GM12878 (cell line): ENCODE measurements around the gene OTOF. TPM values are rescaled to one million over a fixed set of nuclear protein-coding genes. Genes with fewer than 3 reads are reported as not detected.

ENCODE experiments used
- ATAC-seq: fragments of 200-7000 bp; cut with Tn5 transposase; 3 replicates; pipeline ENCODE4 v1.9.1; 2020; ENCODE audit warnings: mild to moderate bottlenecking, moderate library complexity
- BruUV-seq: library from RNA; stranded (reverse); fragments of 400-500 nt; replicated peaks from 2 replicates; lab custom pipeline; 2021; lab: Mats Ljungman, UMichigan
- CTCF ChIA-PET: fragments of 300-600 bp; sonication (Branson Sonifier 250); formaldehyde crosslinking; extraction: SDS; loops from one replicate; lab custom pipeline; 2021; ENCODE audit warnings: inconsistent platforms; lab: Yijun Ruan, JAX
- POLR2A ChIA-PET: fragments of 350-600 bp; formaldehyde crosslinking; extraction: SDS; loops from one replicate; lab custom pipeline; 2021; ENCODE audit warnings: inconsistent platforms; lab: Charles Lee
- RAD21 ChIA-PET: fragments of 300-600 bp; sonication (Branson Sonifier 250); formaldehyde crosslinking; loops from one replicate; lab custom pipeline; 2023; ENCODE audit warnings: antibody characterized with exemption; ENCODE audit not compliant: unreplicated experiment; lab: Charles Lee
- SMC1A ChIA-PET: fragments of 300-600 bp; sonication (Branson Sonifier 250); formaldehyde crosslinking; loops from one replicate; lab custom pipeline; 2023; ENCODE audit not compliant: unreplicated experiment, uncharacterized antibody; lab: Charles Lee
- DNase-seq: peaks from one replicate; pipeline ENCODE4 v3.0.0-alpha.2; 2011; ENCODE audit warnings: low read depth, low spot score
- FAIRE-seq: peaks from 3 replicates; lab custom pipeline; 2011; peaks lifted over from hg19 to GRCh38; lab: Jason Lieb, UNC
- H2AFZ ChIP-seq: 2 replicates; pipeline ENCODE4 v1.6.0; 2011; ENCODE audit warnings: low read depth, low read length, control low read depth; ENCODE audit not compliant: control insufficient read depth
- H3K27ac ChIP-seq: 2 replicates; pipeline ENCODE4 v1.5.1; 2011; ENCODE audit warnings: control low read depth; ENCODE audit not compliant: control insufficient read depth, insufficient read depth
- H3K27me3 ChIP-seq, 2 experiments: replicated peaks in 1 of 2; 2 replicates each; pipeline versions ENCODE4 v1.6.0 to v1.6.1; 2011; ENCODE audit warnings: low read length in 1 of 2; ENCODE audit not compliant: control insufficient read depth in 2 of 2, insufficient read depth in 2 of 2
- H3K36me3 ChIP-seq, 2 experiments: 2 replicates each; pipeline ENCODE4 v1.5.1; 2011; ENCODE audit warnings: low read length in 1 of 2; ENCODE audit not compliant: control insufficient read depth in 2 of 2, insufficient read depth in 2 of 2
- H3K4me1 ChIP-seq: 2 replicates; pipeline ENCODE4 v1.6.1; 2011; ENCODE audit warnings: mild to moderate bottlenecking, low read length, moderate library complexity, mixed read lengths; ENCODE audit not compliant: control insufficient read depth, insufficient read depth
- H3K4me2 ChIP-seq: 2 replicates; pipeline ENCODE4 v1.6.0; 2011; ENCODE audit warnings: control low read depth; ENCODE audit not compliant: control insufficient read depth, insufficient read depth
- H3K4me3 ChIP-seq: fragments of 200-600 bp; sonication (generic); 2 replicates; pipeline ENCODE4 v1.5.1; 2016
- H3K79me2 ChIP-seq: 2 replicates; pipeline ENCODE4 v1.6.0; 2011; ENCODE audit warnings: low read length; ENCODE audit not compliant: control insufficient read depth, insufficient read depth
- H3K9ac ChIP-seq: 2 replicates; pipeline ENCODE4 v1.8.0; 2011; ENCODE audit warnings: low read length, control low read depth, mixed read lengths; ENCODE audit not compliant: control insufficient read depth, insufficient read depth
- H3K9me3 ChIP-seq: replicated peaks from 3 replicates; pipeline ENCODE4 v1.5.1; 2011; ENCODE audit warnings: mild to moderate bottlenecking, low read length; ENCODE audit not compliant: control insufficient read depth, insufficient read depth
- H4K20me1 ChIP-seq: 2 replicates; pipeline ENCODE4 v1.6.0; 2011; ENCODE audit not compliant: control insufficient read depth, insufficient read depth
- CBX3 ChIP-seq: fragments of 200-600 bp; sonication (generic); IDR thresholded peaks from 2 replicates; pipeline ENCODE4 v1.6.1; 2016; ENCODE audit warnings: low read depth, borderline replicate concordance
- EP300 ChIP-seq, 2 experiments: fragments of 150-350 bp in 1 of 2; IDR thresholded peaks; 2 replicates each; pipeline ENCODE4 v1.6.1; 2011 to 2012; ENCODE audit warnings: low read depth in 2 of 2, low read length in 2 of 2, borderline replicate concordance in 1 of 2, improper control_type of control experiment in 1 of 2, inconsistent platforms in 1 of 2; ENCODE audit not compliant: control insufficient read depth in 1 of 2
- ESRRA ChIP-seq: IDR thresholded peaks from 2 replicates; pipeline ENCODE4 v1.6.1; 2012; ENCODE audit warnings: mild to moderate bottlenecking, low read length, improper control_type of control experiment
- FOXK2 ChIP-seq: fragments of 450-650 bp; IDR thresholded peaks from 2 replicates; pipeline ENCODE4 v1.6.1; 2017; ENCODE audit warnings: mild to moderate bottlenecking, moderate library complexity
- PML ChIP-seq: IDR thresholded peaks from 2 replicates; pipeline ENCODE4 v1.6.1; 2012; ENCODE audit warnings: low read length, inconsistent platforms
- POLR2AphosphoS5 ChIP-seq: IDR thresholded peaks from 2 replicates; pipeline ENCODE4 v1.6.1; 2011; ENCODE audit warnings: mild to moderate bottlenecking, low read length, inconsistent platforms
- PRDM15 ChIP-seq: fragments of 450-650 bp; formaldehyde crosslinking; IDR thresholded peaks from 2 replicates; pipeline ENCODE4 v1.4.0; 2020; ENCODE audit warnings: mild to moderate bottlenecking, moderate library complexity
- SKIL ChIP-seq: fragments of 450-650 bp; IDR thresholded peaks from 2 replicates; pipeline ENCODE4 v1.6.1; 2017; ENCODE audit warnings: mild to moderate bottlenecking, low read depth, inconsistent platforms; ENCODE audit not compliant: poor library complexity, severe bottlenecking
- SMAD5 ChIP-seq: IDR thresholded peaks from 2 replicates; pipeline ENCODE4 v1.6.1; 2016; ENCODE audit warnings: antibody characterized with exemption, low read depth
- ZBTB33 ChIP-seq: fragments of 450-650 bp; IDR thresholded peaks from 2 replicates; pipeline ENCODE4 v1.6.1; 2017; ENCODE audit warnings: mild to moderate bottlenecking
- ZBTB40 ChIP-seq: fragments of 450-650 bp; IDR thresholded peaks from 2 replicates; pipeline ENCODE4 v1.6.1; 2016; ENCODE audit warnings: mild to moderate bottlenecking, moderate library complexity, borderline replicate concordance
- WGBS: methylation state at CpG from one replicate; pipeline ENCODE4 v1.1.6; 2016; ENCODE audit warnings: low lambda C conversion rate; ENCODE audit not compliant: insufficient replicate concordance, insufficient coverage; ENCODE audit errors: missing lambda C conversion rate; 5-methylcytosine and 5-hydroxymethylcytosine counted together
- in situ Hi-C: fragments of 300-500 bp; cut with MboI; formaldehyde crosslinking; loops from 9 replicates; pipeline ENCODE4 v1.14.3; 2018; ENCODE audit warnings: mixed read lengths
- intact Hi-C: fragments of 100-400 bp; cut with micrococcal nuclease; formaldehyde crosslinking; loops from one replicate; pipeline ENCODE4 v1.14.2; 2022; ENCODE audit not compliant: unreplicated experiment
- polyA plus RNA-seq, 11 experiments: library from polyadenylated mRNA; depleted of rRNA in 4 of 11; unstranded in 6 of 11; stranded (reverse) in 5 of 11; fragments of >200 nt; fragmentation: Nextera tagmentation in 4 of 11; fragmentation: Illumina TruSeq in 1 of 11; extraction: Ambion mirVana in 4 of 11; extraction: Trizol in 1 of 11; gene quantifications; 1 replicate in 1 of 11; 2 replicates in 10 of 11; pipeline versions ENCODE4 v1.2.1 to v1.2.3, GENCODE V29; 2011 to 2016; ENCODE audit warnings: inconsistent platforms in 2 of 11, missing spikeins in 2 of 11, low read depth in 1 of 11
- total RNA-seq, 4 experiments: library from RNA; depleted of rRNA in 3 of 4; stranded (reverse); fragments of >200 nt in 3 of 4; fragmentation: Illumina TruSeq in 1 of 4; extraction: Trizol in 1 of 4; gene quantifications; 2 replicates each; pipeline versions ENCODE4 v1.2.1 to v1.2.3, GENCODE V29; 2013 to 2021

OTOF gene
- total and polyA plus RNA-seq, 10 of the 15 experiments (the other 5 are each of a cell fraction or from before 2014, with no cell fraction given), result under 0.01 to 0.31 (median 0.07) TPM; not detected in 6

- TF ChIP-seq POLR2AphosphoS5, result no peak
- no peak for TF ChIP-seq SKIL
These were observed 48.7 kb upstream of the OTOF start (continued) for GRCh38 chr2:26526589-26526988.

- intact Hi-C loops, result no loop called here
- TF ChIP-seq FOXK2 (no peak), PML (no peak), PRDM15 (CRISPR knock-in tag) (no peak), CBX3 (no peak), ESRRA (no peak), SMAD5 (no peak), ZBTB33 (no peak), ZBTB40 (no peak), EP300 (IDR thresholded peaks at IDR 0.05; ENCODE audit: borderline replicate concordance in 1 of 2, control insufficient read depth in 1 of 2, low read depth in 2 of 2, low read length in 2 of 2) (no peak)
These were observed 48.2 kb upstream of the OTOF start for GRCh38 chr2:26526105-26526504.

More at GRCh38 chr2:26526105-26526504, 48.2 kb upstream of the OTOF start:
- ChIA-PET RAD21 (no interaction called here), SMC1A (no interaction called here), POLR2A (no interaction called here), CTCF (no interaction called here)
- Histone ChIP-seq H3K4me3 (no peak overlapping the region), H4K20me1 (no peaks in the 10 kb centered on the region), H3K4me2 (no peak overlapping the region), H3K4me1 (no peaks in the 10 kb centered on the region), H3K9ac (no peak overlapping the region), H3K9me3 (no peaks in the 10 kb centered on the region), H3K27ac (no peak overlapping the region), H3K27me3 (peaks cover 3 to 7% of the 10 kb centered on the region in 2 experiments; a peak in 3 of 4 replicates), H3K79me2 (no peaks in the 10 kb centered on the region), H3K36me3 (no peaks in the 10 kb centered on the region), H2AFZ (no peak overlapping the region)
- in situ Hi-C loops, result no loop called here
- WGBS, result 0% methylated on average over 1 of the region's 1 CpG
- DNase-seq, result no peak
- ATAC-seq, result no peak
- no peak for FAIRE-seq
- no TSS peak for BruUV-seq
